Measurements from ENCODE around the gene CCDC51. TPM values are rescaled to one million over a fixed set of nuclear protein-coding genes. Genes with fewer than 3 reads are reported as not detected.

CCDC51 gene
- polyA plus RNA-seq, 2 donors, result 7.0 to 15.5 TPM

DNA sequence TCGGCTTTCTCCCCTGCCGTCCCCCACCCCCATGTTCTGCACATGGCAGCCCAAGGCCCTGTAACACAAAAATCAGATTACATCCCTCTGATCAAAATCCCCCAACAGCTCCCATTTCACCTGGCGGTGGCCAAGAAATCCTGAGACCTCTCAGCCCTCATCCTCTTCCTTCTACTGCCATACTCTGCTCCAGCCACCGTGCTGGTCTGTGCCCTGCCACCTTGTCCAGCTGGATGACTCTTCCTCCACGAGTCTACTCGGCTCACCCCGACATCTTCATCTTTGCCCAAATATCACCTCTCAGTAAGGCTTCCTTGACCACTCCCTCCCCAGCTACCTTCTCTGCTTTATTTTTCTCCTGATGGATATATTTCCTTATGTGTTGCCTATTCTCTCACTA, 3.1 kb downstream of the CCDC51 start:
- Histone ChIP-seq H3K27me3 (ENCODE audit: control insufficient read depth in 1 of 2, insufficient read depth in 2 of 2, low read length in 2 of 2) (no peaks in the 10 kb centered on the region), H3K4me3 (ENCODE audit: low read depth in 1 of 2, low read length in 2 of 2) (no peak overlapping the region), H3K27ac (ENCODE audit: low read depth in 2 of 2, low read length in 1 of 2) (peak overlapping the region in 1 of 2 donors; percentile 57), H3K9me3 (ENCODE audit: control insufficient read depth in 2 of 2, insufficient read depth in 1 of 2, low read depth in 1 of 2, low read length in 1 of 2) (no peaks in the 10 kb centered on the region), H3K36me3 (ENCODE audit: control insufficient read depth in 2 of 2, insufficient read depth in 2 of 2, low read length in 1 of 2) (peaks cover 0 to 3% of the 10 kb centered on the region in 2 donors), H3K4me1 (ENCODE audit: control insufficient read depth in 2 of 2, insufficient read depth in 2 of 2, low read length in 1 of 2) (peaks cover 0 to 31% of the 10 kb centered on the region in 2 donors)
- 84% methylated on average over 7 of the region's 7 CpGs for WGBS, 2 donors

DNA sequence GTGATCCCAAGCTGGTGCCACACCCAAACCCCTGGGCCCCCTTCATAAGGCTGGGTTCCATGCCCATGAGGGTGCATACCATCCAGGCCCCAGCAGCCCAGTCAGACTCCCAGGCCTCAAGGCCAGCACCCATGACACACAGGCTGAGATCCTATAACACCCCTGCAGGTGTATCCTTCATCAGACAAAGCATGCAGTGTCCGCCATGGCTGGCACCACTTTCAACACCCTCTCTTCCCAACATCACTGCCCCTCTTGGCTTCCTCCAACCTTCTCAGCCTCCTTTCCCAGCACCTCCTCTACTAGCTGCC, 3.5 kb downstream of the CCDC51 start:
- Histone ChIP-seq H3K27ac (ENCODE audit: low read depth in 2 of 2, low read length in 1 of 2) (peak overlapping the region in 1 of 2 donors; percentile 57), H3K9me3 (ENCODE audit: control insufficient read depth in 2 of 2, insufficient read depth in 1 of 2, low read depth in 1 of 2, low read length in 1 of 2) (no peaks in the 10 kb centered on the region), H3K27me3 (ENCODE audit: control insufficient read depth in 1 of 2, insufficient read depth in 2 of 2, low read length in 2 of 2) (no peaks in the 10 kb centered on the region), H3K36me3 (ENCODE audit: control insufficient read depth in 2 of 2, insufficient read depth in 2 of 2, low read length in 1 of 2) (peaks cover 0 to 3% of the 10 kb centered on the region in 2 donors), H3K4me1 (ENCODE audit: control insufficient read depth in 2 of 2, insufficient read depth in 2 of 2, low read length in 1 of 2) (peaks cover 0 to 35% of the 10 kb centered on the region in 2 donors), H3K4me3 (ENCODE audit: low read depth in 1 of 2, low read length in 2 of 2) (no peak overlapping the region)
- 15 to 68% methylated on average over 1 of the region's 1 CpG for WGBS, 2 donors

DNA sequence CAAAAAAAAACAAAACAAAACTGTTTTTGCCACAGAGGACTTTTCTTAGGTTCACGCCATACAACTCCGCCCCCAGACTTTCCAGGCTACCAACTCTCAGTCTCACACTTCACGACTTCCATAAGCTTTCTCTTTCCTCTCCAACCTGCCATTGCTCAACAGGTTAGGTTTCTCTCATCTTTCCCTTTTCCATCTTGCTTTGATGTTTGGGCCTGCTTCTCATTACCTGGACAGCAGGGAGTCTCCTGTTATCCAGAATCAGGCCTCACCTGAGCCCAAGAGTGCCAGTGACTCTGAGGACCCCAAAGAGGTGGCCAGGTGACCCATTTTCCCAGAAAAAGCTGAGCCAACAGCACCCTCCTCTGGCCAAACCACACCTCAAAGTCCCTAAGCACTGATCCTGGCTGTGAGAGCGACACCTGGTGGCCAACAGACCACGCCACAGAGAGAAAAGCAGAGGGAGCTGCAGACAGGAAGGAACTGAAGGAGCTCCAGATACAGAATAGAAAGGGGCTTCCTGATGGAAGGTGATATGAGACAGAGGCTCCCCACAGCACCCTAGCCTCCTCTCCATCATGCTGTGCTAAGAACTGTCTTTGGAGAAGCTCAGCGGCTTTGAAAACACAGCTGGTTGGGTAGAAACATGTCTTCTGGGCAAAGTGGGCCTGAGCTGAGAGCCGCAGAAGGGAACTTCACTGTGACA, 4.0 kb downstream of the CCDC51 start:
- Histone ChIP-seq H3K9me3 (ENCODE audit: control insufficient read depth in 2 of 2, insufficient read depth in 1 of 2, low read depth in 1 of 2, low read length in 1 of 2) (no peaks in the 10 kb centered on the region), H3K27ac (ENCODE audit: low read depth in 2 of 2, low read length in 1 of 2) (peak overlapping the region; percentile 47 to 97), H3K4me3 (ENCODE audit: low read depth in 1 of 2, low read length in 2 of 2) (no peak overlapping the region), H3K36me3 (ENCODE audit: control insufficient read depth in 2 of 2, insufficient read depth in 2 of 2, low read length in 1 of 2) (peaks cover 0 to 3% of the 10 kb centered on the region in 2 donors), H3K4me1 (ENCODE audit: control insufficient read depth in 2 of 2, insufficient read depth in 2 of 2, low read length in 1 of 2) (peaks cover 3 to 40% of the 10 kb centered on the region in 2 donors), H3K27me3 (ENCODE audit: control insufficient read depth in 1 of 2, insufficient read depth in 2 of 2, low read length in 2 of 2) (no peaks in the 10 kb centered on the region)
- WGBS, 2 donors, result 35% methylated on average over 7 of the region's 7 CpGs

DNA sequence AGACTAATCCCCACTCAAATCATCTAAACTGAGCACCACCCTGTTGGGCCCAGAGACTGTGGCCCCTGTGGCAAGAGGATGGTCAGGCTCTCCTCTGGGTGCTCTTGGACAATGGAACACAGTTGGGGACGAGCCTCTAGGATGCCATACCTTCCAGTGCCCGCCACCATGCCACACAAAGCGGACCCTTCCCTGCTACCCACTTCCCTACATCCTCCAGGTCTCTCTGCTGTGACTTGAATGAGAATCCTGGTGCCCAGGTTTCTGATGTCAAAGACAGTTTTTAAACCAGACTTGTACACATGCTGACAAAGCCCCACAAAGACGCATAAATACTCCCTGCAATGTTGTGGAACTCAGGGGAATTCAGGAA, 4.7 kb downstream of the CCDC51 start:
- peaks cover 0 to 3% of the 10 kb centered on the region in 2 donors for H3K36me3 ChIP-seq (ENCODE audit: control insufficient read depth in 2 of 2, insufficient read depth in 2 of 2, low read length in 1 of 2)
- 84 to 92% methylated on average over 4 of the region's 4 CpGs for WGBS, 2 donors
- H3K4me1 ChIP-seq (ENCODE audit: control insufficient read depth in 2 of 2, insufficient read depth in 2 of 2, low read length in 1 of 2), result peaks cover 5 to 46% of the 10 kb centered on the region in 2 donors
- no peaks in the 10 kb centered on the region for H3K27me3 ChIP-seq (ENCODE audit: control insufficient read depth in 1 of 2, insufficient read depth in 2 of 2, low read length in 2 of 2)
- no peaks in the 10 kb centered on the region for H3K9me3 ChIP-seq (ENCODE audit: control insufficient read depth in 2 of 2, insufficient read depth in 1 of 2, low read depth in 1 of 2, low read length in 1 of 2)
- H3K27ac ChIP-seq (ENCODE audit: low read depth in 2 of 2, low read length in 1 of 2), result peak overlapping the region; percentile 96 to 97
- H3K4me3 ChIP-seq (ENCODE audit: low read depth in 1 of 2, low read length in 2 of 2), result no peak overlapping the region

DNA sequence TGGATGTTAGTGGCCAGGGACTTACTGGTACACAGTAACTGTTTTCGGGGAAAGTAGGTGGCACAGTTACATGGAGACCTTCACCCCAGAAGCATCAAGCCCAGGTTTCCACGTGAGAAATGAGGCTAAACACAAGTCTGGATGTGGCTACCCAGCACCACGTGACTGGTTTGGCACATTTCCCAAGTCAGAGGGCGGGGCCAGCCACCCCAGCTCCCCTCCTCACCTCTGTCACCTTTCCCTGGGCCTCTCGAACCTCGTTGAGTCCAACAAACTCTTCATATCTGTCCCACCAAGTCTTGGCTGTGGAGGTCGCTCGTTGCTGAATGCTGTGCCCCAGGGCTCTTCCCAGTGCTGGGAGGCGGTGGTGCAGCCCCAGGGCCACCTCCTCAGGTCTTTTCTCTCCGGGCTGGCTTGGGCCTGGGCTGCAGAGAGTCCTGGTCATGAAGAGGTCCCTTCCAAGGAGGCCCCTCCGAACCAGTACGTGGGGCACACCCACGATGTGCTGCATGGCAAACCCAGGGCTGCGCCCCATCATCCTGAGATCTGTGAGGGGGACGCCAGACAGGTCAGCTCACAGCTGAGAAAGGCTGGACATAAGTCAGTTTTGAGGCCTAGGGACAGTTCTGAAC, 5.2 kb downstream of the CCDC51 start:
- peak overlapping the region; percentile 96 to 97 for H3K27ac ChIP-seq (ENCODE audit: low read depth in 2 of 2, low read length in 1 of 2)
- H3K9me3 ChIP-seq (ENCODE audit: control insufficient read depth in 2 of 2, insufficient read depth in 1 of 2, low read depth in 1 of 2, low read length in 1 of 2), result no peaks in the 10 kb centered on the region
- H3K4me3 ChIP-seq (ENCODE audit: low read depth in 1 of 2, low read length in 2 of 2), result no peak overlapping the region
- 58 to 60% methylated on average over 15 of the region's 15 CpGs for WGBS, 2 donors
- H3K27me3 ChIP-seq (ENCODE audit: control insufficient read depth in 1 of 2, insufficient read depth in 2 of 2, low read length in 2 of 2), result no peaks in the 10 kb centered on the region
- H3K4me1 ChIP-seq (ENCODE audit: control insufficient read depth in 2 of 2, insufficient read depth in 2 of 2, low read length in 1 of 2), result peaks cover 7 to 46% of the 10 kb centered on the region in 2 donors
- peaks cover 0 to 3% of the 10 kb centered on the region in 2 donors for H3K36me3 ChIP-seq (ENCODE audit: control insufficient read depth in 2 of 2, insufficient read depth in 2 of 2, low read length in 1 of 2)

DNA sequence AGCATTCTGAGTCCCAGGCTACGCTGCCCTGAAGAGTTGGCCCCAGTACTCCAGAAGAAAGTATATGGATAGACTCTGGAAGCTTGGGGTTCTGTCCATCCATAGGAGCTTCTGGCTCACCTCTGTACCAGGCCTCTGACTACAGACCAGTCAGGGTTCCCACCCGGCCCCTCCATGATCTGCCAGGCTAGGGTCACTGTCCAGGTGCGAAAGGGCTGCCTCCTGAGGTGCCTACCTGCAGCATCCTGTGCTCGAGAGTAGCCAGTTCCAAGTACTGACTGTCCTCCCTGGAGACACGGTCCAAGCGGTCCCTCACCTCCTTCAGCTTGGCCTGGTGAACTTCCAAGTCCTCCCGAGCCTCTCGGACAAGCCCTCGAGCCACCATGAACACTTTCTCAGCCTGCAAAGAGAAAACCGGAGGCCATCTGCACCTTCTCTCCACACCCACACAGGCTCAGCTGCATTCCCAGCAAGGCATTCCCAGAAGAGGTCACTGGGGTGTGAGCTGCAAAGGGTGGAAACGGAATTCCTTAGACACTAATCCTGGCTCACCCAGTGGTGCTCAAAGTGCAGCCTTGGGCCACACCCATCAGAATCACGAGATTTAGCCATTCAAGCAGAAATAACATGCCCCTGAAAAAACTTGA, 6.3 kb downstream of the CCDC51 start:
- Histone ChIP-seq H3K27me3 (ENCODE audit: control insufficient read depth in 1 of 2, insufficient read depth in 2 of 2, low read length in 2 of 2) (no peaks in the 10 kb centered on the region), H3K9me3 (ENCODE audit: control insufficient read depth in 2 of 2, insufficient read depth in 1 of 2, low read depth in 1 of 2, low read length in 1 of 2) (no peaks in the 10 kb centered on the region), H3K27ac (ENCODE audit: low read depth in 2 of 2, low read length in 1 of 2) (peak overlapping the region; percentile 96 to 97), H3K4me3 (ENCODE audit: low read depth in 1 of 2, low read length in 2 of 2) (peak overlapping the region; percentile 19 to 26), H3K4me1 (ENCODE audit: control insufficient read depth in 2 of 2, insufficient read depth in 2 of 2, low read length in 1 of 2) (peaks cover 7 to 46% of the 10 kb centered on the region in 2 donors), H3K36me3 (ENCODE audit: control insufficient read depth in 2 of 2, insufficient read depth in 2 of 2, low read length in 1 of 2) (peaks cover 0 to 3% of the 10 kb centered on the region in 2 donors)
- 51 to 54% methylated on average over 12 of the region's 12 CpGs for WGBS, 2 donors

DNA sequence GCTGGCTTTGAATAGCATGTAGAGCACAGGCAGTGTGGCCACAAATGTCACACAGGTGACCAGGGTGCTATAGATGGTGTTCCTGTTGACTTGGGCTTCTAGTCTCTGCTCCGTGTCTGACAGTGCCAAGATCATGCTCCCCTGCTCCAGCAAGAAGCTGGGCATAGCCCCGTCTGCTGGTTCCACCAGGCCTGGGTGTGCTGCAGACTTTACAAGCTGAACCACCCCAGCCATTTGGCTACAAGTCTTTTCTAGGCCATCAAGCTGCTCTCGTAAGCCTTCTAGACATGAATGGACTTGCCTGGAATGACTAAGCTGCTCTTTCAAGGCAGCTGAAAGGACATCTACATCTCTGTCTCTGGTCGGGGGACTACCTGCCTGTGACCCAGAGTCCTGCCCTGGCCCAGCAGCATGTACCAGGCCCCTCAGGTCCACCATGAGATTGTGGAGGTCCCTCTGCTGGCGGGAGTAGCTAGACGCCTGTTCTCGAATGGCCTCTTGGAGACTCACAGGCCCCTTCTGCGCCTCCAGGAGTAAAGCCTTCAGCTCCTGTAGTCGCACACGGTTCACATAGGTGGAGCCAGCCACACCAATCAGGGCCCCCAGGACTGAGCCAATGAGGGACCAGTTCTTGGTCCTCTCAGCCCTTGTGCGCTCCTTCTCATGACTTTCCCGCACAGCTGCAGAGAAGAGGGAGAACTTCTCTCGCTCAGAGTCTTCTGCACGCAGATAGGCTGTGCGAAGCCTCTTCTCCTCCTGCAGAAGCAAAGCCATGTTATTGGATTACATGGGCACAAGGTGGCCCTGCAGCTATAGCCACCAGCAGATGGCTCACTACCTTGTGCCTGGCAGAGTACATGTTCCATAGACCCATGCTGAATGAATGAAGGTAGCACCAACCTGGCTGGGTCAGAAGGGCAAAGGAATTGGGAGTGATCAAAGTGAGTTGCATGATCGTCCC, 7.2 kb downstream of the CCDC51 start:
- Histone ChIP-seq H3K27me3 (ENCODE audit: control insufficient read depth in 1 of 2, insufficient read depth in 2 of 2, low read length in 2 of 2) (no peaks in the 10 kb centered on the region), H3K36me3 (ENCODE audit: control insufficient read depth in 2 of 2, insufficient read depth in 2 of 2, low read length in 1 of 2) (peaks cover 0 to 3% of the 10 kb centered on the region in 2 donors), H3K9me3 (ENCODE audit: control insufficient read depth in 2 of 2, insufficient read depth in 1 of 2, low read depth in 1 of 2, low read length in 1 of 2) (no peaks in the 10 kb centered on the region), H3K27ac (ENCODE audit: low read depth in 2 of 2, low read length in 1 of 2) (peak overlapping the region; percentile 96 to 97), H3K4me1 (ENCODE audit: control insufficient read depth in 2 of 2, insufficient read depth in 2 of 2, low read length in 1 of 2) (peaks cover 7 to 46% of the 10 kb centered on the region in 2 donors), H3K4me3 (ENCODE audit: low read depth in 1 of 2, low read length in 2 of 2) (no peak overlapping the region)
- 58 to 66% methylated on average over 16 of the region's 16 CpGs for WGBS, 2 donors

DNA sequence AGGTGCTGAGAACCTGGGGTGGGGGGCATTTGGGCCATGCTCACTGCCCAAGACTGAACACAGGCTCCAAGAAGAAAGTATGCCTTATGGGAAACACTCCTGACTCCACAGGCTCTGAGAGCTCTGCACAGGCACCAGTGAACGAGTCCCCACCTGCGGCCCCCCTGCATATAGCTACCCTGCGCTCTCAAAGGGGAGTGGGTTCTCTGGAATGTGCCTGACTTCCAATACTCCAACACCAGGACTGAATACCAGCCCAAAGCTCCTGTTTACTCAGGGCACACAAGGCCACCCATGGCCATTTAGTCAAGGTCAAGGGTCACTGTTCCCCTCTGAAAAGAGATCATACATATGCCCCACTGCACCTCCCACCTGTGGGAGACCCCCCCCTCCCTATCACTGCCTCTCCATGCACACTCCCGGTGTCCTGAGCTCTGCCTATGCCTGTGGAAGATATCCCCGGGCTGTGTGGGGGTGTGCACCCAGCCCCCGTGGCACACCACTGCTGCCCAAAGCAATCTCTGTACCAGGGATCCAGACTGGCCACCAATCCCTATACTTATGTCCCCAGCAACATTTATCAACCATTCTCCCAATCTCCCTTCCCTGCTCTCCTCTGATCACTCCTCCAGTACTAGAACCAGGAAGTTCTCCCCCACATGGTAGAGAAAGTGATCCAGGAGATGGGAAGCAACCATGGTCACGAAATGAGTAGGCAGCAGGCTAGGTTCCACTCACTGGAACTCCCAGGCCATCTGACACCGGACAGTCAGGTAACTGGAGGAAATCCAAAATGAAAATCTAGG, 8.5 kb downstream of the CCDC51 start:
- H3K27ac ChIP-seq (ENCODE audit: low read depth in 2 of 2, low read length in 1 of 2), result peak overlapping the region; percentile 93 to 96
- WGBS, 2 donors, result 69 to 70% methylated on average over 8 of the region's 8 CpGs
- H3K27me3 ChIP-seq (ENCODE audit: control insufficient read depth in 1 of 2, insufficient read depth in 2 of 2, low read length in 2 of 2), result no peaks in the 10 kb centered on the region
- peaks cover 0 to 2% of the 10 kb centered on the region in 2 donors for H3K36me3 ChIP-seq (ENCODE audit: control insufficient read depth in 2 of 2, insufficient read depth in 2 of 2, low read length in 1 of 2)
- peaks cover 7 to 55% of the 10 kb centered on the region in 2 donors for H3K4me1 ChIP-seq (ENCODE audit: control insufficient read depth in 2 of 2, insufficient read depth in 2 of 2, low read length in 1 of 2)
- H3K4me3 ChIP-seq (ENCODE audit: low read depth in 1 of 2, low read length in 2 of 2), result no peak overlapping the region
- no peaks in the 10 kb centered on the region for H3K9me3 ChIP-seq (ENCODE audit: control insufficient read depth in 2 of 2, insufficient read depth in 1 of 2, low read depth in 1 of 2, low read length in 1 of 2)

Data from esophagus (tissue), 2 donors.